RWPE2 (cell line): Measurements from ENCODE around the gene SLC17A6.

Source experiments
- ATAC-seq: fragments of 200-7000 bp; cut with Tn5 transposase; 3 replicates; pipeline ENCODE4 v1.9.1; 2021; ENCODE audit warnings: low read depth
- DNase-seq: peaks from one replicate; pipeline ENCODE4 v3.0.0-alpha.2; 2020; ENCODE audit warnings: low spot score
- H3K27ac ChIP-seq: fragments of 450-650 bp; 2 replicates; pipeline ENCODE4 v1.5.1; 2017; ENCODE audit warnings: mild to moderate bottlenecking; ENCODE audit not compliant: poor library complexity, severe bottlenecking
- H3K27me3 ChIP-seq: fragments of 250-450 bp; sonication (Bioruptor Pico); 2 replicates; pipeline ENCODE4 v1.5.1; 2021; ENCODE audit warnings: mild to moderate bottlenecking, moderate library complexity; ENCODE audit not compliant: insufficient read depth, poor library complexity, severe bottlenecking
- H3K36me3 ChIP-seq: fragments of 250-450 bp; sonication (Bioruptor Pico); 2 replicates; pipeline ENCODE4 v1.5.1; 2020; ENCODE audit warnings: low read depth, mild to moderate bottlenecking, moderate library complexity
- H3K4me1 ChIP-seq: fragments of 250-450 bp; sonication (Bioruptor Pico); 2 replicates; pipeline ENCODE4 v1.5.1; 2021; ENCODE audit warnings: mild to moderate bottlenecking, moderate library complexity; ENCODE audit not compliant: insufficient read depth, poor library complexity, severe bottlenecking
- H3K4me3 ChIP-seq: fragments of 250-450 bp; sonication (Bioruptor Pico); 2 replicates; pipeline ENCODE4 v1.5.1; 2021; ENCODE audit warnings: mild to moderate bottlenecking, moderate library complexity; ENCODE audit not compliant: severe bottlenecking
- H3K9me3 ChIP-seq: fragments of 250-450 bp; sonication (Bioruptor Pico); 2 replicates; pipeline ENCODE4 v1.5.1; 2021; ENCODE audit warnings: mild to moderate bottlenecking, moderate library complexity; ENCODE audit not compliant: severe bottlenecking
- CTCF ChIP-seq: fragments of 450-650 bp; IDR thresholded peaks from one replicate; pipeline ENCODE4 v1.5.1; 2017; ENCODE audit warnings: mild to moderate bottlenecking, moderate library complexity; ENCODE audit not compliant: poor library complexity, severe bottlenecking

SLC17A6 gene

GRCh38 chr11:22387126-22387525, 48.9 kb downstream of the SLC17A6 start:
- ATAC-seq: no peak
- Histone ChIP-seq H3K27ac (no peak overlapping the region), H3K4me3 (no peak overlapping the region), H3K9me3 (no peaks in the 10 kb centered on the region), H3K36me3 (no peaks in the 10 kb centered on the region), H3K4me1 (no peaks in the 10 kb centered on the region), H3K27me3 (no peaks in the 10 kb centered on the region)
- no peak for TF ChIP-seq CTCF
- DNase-seq: no peak

DNA sequence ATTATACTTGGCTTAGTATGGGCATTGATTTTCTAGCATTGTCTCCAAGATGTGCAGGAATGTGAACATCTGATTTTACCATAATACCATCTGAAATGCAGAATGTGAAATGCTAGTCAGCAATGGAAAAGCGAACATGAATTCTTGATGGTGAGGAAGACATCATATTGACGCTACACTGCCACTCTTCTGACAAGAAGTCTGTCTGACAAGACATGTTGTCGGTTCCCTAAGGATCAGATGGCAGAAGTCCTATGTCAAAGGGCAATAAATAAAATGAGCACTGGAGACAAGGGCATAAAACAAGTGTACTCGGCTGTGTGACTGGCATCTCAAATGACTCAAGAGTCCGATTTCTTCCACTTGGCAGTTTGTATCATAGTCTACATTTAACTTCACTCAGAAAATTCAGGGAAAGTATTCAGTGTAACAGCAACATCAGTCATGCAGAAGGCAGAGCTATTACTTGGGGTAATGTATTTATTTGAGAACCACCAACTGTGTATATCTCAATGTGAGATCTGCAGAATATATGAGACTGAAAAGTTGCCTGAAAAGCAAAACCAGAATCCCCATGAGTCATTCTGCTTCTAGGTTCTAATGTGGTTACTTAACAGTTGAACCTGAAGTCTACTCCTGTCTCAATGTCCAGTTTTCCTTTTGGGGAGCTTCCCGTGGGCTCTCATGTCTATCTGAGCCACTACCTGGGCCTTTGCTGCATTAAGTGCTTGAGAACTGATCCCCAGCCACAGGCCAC, 51.5 kb downstream of the SLC17A6 start:
- TF ChIP-seq CTCF: no peak
- no peak for DNase-seq
- Histone ChIP-seq H3K36me3 (no peaks in the 10 kb centered on the region), H3K27me3 (no peaks in the 10 kb centered on the region), H3K4me1 (no peaks in the 10 kb centered on the region), H3K9me3 (no peaks in the 10 kb centered on the region), H3K4me3 (no peak overlapping the region), H3K27ac (no peak overlapping the region)
- ATAC-seq: no peak

- no peaks in the 10 kb centered on the region for H3K36me3 ChIP-seq
- TF ChIP-seq CTCF: no peak
- H3K27ac ChIP-seq: no peak overlapping the region
- no peak overlapping the region for H3K4me3 ChIP-seq
- H3K27me3 ChIP-seq: no peaks in the 10 kb centered on the region
- H3K4me1 ChIP-seq: no peaks in the 10 kb centered on the region
- DNase-seq (no peak), ATAC-seq (no peak)
- H3K9me3 ChIP-seq: no peaks in the 10 kb centered on the region
Measured at GRCh38 chr11:22390283-22390655, 52.1 kb downstream of the SLC17A6 start.

DNA sequence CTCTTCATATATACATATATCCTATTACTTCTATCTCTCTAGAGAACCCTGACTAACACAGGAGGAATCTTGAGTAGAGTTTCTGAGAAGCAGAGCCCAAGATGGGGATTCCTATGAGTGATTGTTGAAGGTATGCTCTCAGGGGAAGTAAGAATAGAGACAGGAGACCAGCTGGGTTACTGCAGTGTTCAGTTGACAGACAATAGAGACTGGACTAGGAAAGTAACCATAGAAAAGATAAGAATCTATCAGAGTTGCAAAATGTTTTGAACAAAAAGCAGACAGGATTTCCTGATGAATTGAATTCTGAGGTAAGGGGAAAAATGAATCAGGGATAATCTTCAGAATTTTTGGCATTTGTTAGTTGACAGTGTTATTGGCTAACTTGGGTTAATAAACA, 54.4 kb downstream of the SLC17A6 start:
- DNase-seq: no peak

More for the DNA sequence above, 54.4 kb downstream of the SLC17A6 start:
- no peaks in the 10 kb centered on the region for H3K9me3 ChIP-seq
- no peaks in the 10 kb centered on the region for H3K27me3 ChIP-seq
- H3K4me1 ChIP-seq: no peaks in the 10 kb centered on the region
- H3K27ac ChIP-seq: no peak overlapping the region
- peak; percentile 38; the same call in 1 of the 3 replicates for ATAC-seq
- TF ChIP-seq CTCF: no peak
- H3K36me3 ChIP-seq: no peaks in the 10 kb centered on the region
- no peak overlapping the region for H3K4me3 ChIP-seq
